IPS-18a (cell line): ENCODE results near the gene NDUFAF8.

Source experiments
- H3K27ac ChIP-seq: one replicate; pipeline ENCODE4 v1.5.1; 2013; ENCODE audit warnings: low read length
- H3K27me3 ChIP-seq: one replicate; pipeline ENCODE4 v1.6.1; 2013; ENCODE audit warnings: mild to moderate bottlenecking, low read length; ENCODE audit not compliant: control insufficient read depth, insufficient read depth
- H3K36me3 ChIP-seq: one replicate; pipeline ENCODE4 v1.6.1; 2013; ENCODE audit warnings: low read depth, low read length; ENCODE audit not compliant: control insufficient read depth
- H3K4me1 ChIP-seq: one replicate; pipeline ENCODE4 v1.6.1; 2013; ENCODE audit warnings: low read depth, low read length; ENCODE audit not compliant: control insufficient read depth
- H3K4me3 ChIP-seq: one replicate; pipeline ENCODE4 v1.5.1; 2013; ENCODE audit warnings: low read length
- H3K9ac ChIP-seq: one replicate; pipeline ENCODE4 v1.6.1; 2013; ENCODE audit warnings: mild to moderate bottlenecking, low read length, moderate library complexity
- H3K9me3 ChIP-seq: one replicate; pipeline ENCODE4 v1.6.1; 2013; ENCODE audit warnings: low read depth, low read length; ENCODE audit not compliant: control insufficient read depth

NDUFAF8 gene

DNA sequence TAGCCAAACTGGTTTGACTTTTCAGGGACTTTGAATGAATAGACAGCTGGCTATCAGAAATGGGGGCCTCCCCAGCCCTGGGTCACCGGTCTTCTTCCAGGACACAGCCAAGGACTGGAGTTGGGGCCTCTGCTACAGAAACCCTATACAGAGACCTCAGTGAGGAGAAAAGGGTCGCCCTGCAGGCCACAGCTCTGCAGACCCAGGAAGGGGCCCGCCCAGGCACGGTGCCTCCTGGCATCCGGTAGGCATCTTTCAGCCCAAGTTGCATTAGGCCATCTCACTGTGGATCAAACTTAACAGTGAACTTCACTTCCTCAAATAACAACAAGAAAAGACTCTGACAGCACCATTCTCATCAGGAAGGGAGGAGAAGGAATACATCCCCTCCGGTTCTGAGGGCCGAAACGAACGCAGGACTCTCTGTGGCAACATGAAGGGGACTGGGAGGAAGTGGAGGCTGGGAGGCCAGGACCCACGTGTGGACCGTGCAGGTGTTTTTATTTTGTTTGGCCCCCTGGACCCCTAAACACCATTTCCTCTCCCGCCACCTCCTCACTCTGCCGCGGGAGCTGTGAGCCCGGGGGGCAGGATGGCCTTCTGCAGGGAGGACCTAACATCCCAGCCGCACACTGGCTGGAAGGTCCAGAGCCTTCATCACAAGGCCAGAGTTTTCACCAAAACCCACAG is 48.8 kb downstream of the NDUFAF8 start:
- Histone ChIP-seq H3K36me3 (no peaks in the 10 kb centered on the region), H3K9ac (no peak overlapping the region), H3K4me3 (no peak overlapping the region), H3K9me3 (no peaks in the 10 kb centered on the region), H3K4me1 (no peaks in the 10 kb centered on the region), H3K27me3 (no peaks in the 10 kb centered on the region), H3K27ac (no peak overlapping the region)

- Histone ChIP-seq H3K27me3 (no peaks in the 10 kb centered on the region), H3K9ac (no peak overlapping the region), H3K9me3 (no peaks in the 10 kb centered on the region), H3K27ac (no peak overlapping the region), H3K4me3 (no peak overlapping the region), H3K36me3 (no peaks in the 10 kb centered on the region), H3K4me1 (no peaks in the 10 kb centered on the region)
These were observed 49.6 kb downstream of the NDUFAF8 start for GRCh38 chr17:81288715-81289114.

DNA sequence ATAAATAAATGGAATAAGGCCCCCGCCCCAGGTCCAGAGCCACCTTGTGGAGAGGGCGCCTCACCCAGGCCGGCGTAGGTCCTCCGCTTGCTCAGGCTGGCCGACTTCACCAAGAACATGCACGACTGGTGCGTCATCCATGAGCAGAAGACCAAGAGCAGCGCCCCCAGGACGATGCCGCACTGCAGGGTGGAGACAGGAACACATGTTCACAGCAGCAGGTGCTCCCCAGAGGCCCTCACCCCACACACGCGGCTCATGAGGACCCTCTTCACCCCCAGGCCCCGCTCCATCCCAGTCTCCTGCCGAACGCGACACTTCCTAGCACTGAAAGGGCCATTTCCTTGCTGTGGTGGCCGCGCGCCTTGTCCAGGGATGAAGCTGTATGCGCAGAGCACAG is 50.5 kb downstream of the NDUFAF8 start:
- no peak overlapping the region for H3K9ac ChIP-seq
- no peaks in the 10 kb centered on the region for H3K36me3 ChIP-seq
- H3K9me3 ChIP-seq, result no peaks in the 10 kb centered on the region
- no peak overlapping the region for H3K4me3 ChIP-seq
- no peak overlapping the region for H3K27ac ChIP-seq
- H3K27me3 ChIP-seq, result no peaks in the 10 kb centered on the region
- H3K4me1 ChIP-seq, result no peaks in the 10 kb centered on the region

DNA sequence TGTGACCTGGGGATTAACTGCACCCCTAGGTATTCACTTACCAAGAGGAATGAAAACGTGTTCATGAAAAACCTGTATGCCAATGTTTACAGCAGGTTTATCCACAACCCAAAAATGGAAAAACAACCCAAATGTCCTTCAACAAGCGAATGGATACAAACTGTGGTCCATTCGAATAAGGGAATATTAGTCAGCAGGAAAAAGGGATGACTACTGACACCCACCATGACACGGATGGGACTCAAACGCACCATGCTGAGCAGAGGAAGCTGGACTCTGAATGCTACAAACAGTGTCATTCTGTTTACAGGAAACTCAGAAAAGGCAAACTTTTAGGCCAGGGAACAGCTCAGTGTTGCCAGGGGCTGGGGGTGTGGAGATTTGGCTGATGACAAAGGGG is 51.1 kb downstream of the NDUFAF8 start:
- Histone ChIP-seq H3K4me1 (no peaks in the 10 kb centered on the region), H3K27me3 (no peaks in the 10 kb centered on the region), H3K9me3 (no peaks in the 10 kb centered on the region)

More for the DNA sequence above, 51.1 kb downstream of the NDUFAF8 start:
- H3K27ac ChIP-seq, result no peak overlapping the region
- H3K9ac ChIP-seq, result no peak overlapping the region
- H3K4me3 ChIP-seq, result no peak overlapping the region
- no peaks in the 10 kb centered on the region for H3K36me3 ChIP-seq
